ENCODE data around the gene METTL9.

- no peak for TF ChIP-seq POLR2AphosphoS5 (IDR thresholded peaks at IDR 0.05; ENCODE audit: borderline replicate concordance, low read depth, low read length)
- no peak for TF ChIP-seq EZH2 (IDR thresholded peaks at IDR 0.05)
- no peak for TF ChIP-seq FOXP2 (optimal IDR thresholded peaks at IDR 0.05; ENCODE audit: control extremely low read depth, extremely low read length, insufficient read depth)
These were observed 1.8 kb upstream of the METTL9 start for GRCh38 chr16:21597561-21598030.
